LoVo (cell line): ENCODE measurements around the gene CHD9.

ENCODE experiments used
- DNase-seq: peaks from one replicate; pipeline ENCODE4 v3.0.0-alpha.2; 2016; ENCODE audit warnings: low spot score

CHD9 gene

DNA sequence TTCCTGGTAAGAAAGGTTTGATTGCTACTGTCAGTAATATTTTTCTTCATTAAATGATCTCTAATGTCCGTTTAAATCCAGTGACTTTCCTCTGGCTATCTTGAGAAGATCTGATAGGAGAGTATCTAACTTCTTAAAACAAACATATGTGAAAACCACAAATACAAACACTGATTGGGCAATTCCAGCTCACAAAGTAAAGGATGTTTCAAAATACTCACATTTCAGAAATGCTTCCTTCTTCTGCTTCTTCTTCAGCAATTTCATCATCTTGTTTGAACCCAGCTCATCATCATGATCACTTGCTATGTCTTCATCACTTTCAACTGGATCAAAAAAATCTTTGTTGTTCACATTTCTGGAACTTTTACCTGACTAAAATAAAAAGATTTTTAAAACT lies 315.1 kb downstream of the CHD9 start:
- DNase-seq, result no peak

DNA sequence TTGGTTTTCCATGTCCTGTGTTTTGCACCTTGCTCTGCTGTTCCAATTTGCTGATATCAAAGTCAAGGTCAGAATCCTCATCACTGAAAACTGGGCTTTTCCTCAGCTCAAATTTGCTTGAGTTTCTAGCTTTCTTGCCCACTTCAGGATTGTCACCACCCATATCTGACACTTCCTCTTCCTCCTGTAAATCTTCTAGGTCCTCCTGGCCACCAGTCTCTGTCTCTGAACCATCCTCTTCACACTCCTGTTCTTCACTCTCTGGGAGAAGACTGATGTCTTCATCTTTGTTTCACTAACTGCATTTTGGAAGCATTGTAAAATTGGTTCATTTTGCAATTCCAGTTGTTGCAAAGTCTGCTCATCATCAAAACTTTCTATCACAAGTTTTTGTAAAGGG lies 316.0 kb downstream of the CHD9 start:
- DNase-seq, result no peak

DNA sequence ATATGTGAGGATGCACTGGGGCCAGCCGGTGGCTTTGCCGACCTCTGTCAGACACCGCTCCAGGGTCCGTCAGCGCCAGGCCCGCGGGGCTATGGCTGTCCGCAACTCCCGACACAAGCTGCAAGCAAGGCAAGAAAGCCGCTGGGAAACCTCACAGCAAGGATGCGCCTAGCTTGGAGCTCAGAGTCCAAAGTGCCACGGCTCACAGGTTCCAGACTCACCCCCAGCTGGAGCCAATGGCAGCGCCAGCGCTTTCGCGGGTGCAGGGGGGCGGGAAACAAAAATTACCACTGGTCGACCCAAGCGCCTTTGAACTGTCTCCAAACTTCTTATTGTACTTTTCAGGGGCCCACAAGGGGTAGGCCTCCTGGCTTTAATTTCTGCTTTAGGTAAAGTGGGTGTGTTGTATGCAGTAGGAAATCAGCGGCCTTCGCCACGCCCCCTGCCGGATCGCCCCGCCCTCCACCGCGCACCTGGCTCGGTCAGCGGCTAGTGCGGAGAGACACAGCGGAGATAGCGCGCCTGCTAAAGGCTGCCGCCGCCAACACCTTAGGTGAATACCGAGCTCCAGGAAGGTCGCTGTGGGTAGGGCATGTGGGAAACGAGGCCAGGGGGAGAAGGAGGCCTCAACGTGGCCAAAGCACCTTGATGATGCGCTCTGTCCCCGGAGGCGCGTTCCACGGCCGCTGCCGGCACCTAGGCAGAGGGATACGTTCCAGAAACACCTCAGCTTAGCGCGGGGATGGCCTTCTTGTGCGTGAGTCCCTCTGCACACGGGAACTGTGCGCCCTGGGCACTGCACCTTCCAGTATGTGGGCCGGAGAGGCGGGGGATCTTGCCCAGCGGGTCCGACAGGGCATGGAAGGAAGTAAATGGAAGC lies 318.4 kb downstream of the CHD9 start:
- DNase-seq, result peak; percentile 65

DNA sequence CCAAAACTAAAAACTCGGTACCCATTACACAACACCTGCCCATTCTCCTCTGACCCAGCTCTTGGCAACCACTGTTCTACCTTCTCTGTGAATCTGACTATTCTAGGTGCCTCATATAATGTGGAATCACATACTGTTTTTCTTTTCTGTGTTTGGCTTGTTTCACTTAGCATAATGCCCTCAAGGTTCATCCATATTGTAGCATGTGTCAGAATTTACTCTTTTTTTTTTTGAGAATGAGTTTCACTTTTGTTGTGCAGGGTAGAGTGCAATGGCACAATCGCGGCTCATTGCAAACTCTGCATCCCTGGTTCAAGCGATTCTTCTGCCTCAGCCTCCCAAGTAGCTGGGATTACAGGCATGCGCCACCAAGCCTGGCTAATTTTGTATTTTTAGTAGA lies 320.0 kb downstream of the CHD9 start:
- DNase-seq, result no peak

DNA sequence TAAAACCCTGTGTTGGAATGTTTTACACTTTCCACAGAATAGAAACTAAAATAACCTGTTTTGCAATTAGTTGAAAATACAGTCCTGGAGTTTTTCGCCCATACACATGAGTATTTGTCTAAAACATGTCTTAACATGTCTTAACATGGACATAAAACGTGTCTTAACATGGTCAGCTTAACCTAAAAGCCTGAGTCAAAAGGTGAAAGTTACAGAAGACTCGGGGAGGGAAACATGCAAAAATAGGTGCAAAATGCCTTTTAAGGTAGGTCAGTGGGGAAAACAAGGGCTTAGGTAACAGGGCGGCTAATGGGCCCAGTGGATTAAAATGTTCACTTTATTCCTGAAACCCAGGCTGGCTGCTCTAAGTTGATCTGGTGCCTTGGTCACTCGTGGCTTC lies 323.3 kb downstream of the CHD9 start:
- no peak for DNase-seq
